NCI-H774 (cell line): Measurements from ENCODE around the gene KCNQ1.

ENCODE experiments used
- DNase-seq: peaks from one replicate; lab custom pipeline; 2025; lab: John Stamatoyannopoulos, UW

Gene KCNQ1

GRCh38 chr11:2461253-2461955 is 16.6 kb downstream of the KCNQ1 start:
- DNase-seq = no peak

- DNase-seq = no peak
These were observed 17.2 kb downstream of the KCNQ1 start for GRCh38 chr11:2461956-2462542.

- no peak for DNase-seq
These were observed 17.8 kb downstream of the KCNQ1 start for GRCh38 chr11:2462543-2462985.

GRCh38 chr11:2462986-2463765 is 18.4 kb downstream of the KCNQ1 start:
- DNase-seq = no peak

GRCh38 chr11:2463766-2464277 is 19.0 kb downstream of the KCNQ1 start:
- no peak for DNase-seq

DNA sequence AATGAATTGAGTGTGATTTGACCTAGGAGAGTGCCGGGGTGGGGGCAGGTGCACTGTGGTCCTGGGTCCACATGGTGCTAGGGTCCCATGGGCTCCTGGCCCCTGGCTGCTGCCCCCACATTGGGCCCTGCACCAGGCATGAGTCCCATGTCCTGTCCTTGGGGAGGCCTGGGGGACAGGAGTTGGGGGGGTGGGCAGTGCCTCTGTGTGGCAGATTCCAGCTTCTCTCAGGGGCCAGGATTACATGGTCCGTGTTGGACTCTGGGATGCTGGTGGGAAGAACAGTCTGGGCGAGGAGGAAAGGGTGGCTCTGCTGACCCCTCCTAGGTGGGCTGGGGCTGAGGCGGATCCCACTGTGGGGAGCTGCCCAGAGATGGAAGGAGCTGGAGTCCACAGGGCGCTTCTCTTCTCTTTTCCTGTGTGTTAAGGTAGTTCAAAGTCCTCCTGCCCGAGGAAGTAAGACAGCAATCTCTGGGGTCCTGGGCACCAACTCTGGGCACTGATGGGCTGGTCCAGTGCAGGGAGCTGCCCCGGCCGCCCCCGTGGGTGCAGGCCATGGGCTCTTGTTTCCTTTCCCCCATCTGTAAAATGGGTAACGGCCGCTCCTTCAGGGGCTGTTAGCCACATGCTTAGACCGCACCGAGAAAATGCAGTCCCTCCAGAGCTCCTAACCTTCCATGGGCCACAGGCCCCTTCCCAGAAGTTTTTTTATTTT is 19.8 kb downstream of the KCNQ1 start:
- DNase-seq = no peak

GRCh38 chr11:2465202-2466068 is 20.6 kb downstream of the KCNQ1 start:
- DNase-seq = no peak

GRCh38 chr11:2466069-2466801 is 21.4 kb downstream of the KCNQ1 start:
- DNase-seq = no peak

- DNase-seq = no peak
These were observed 22.3 kb downstream of the KCNQ1 start for GRCh38 chr11:2466869-2467694.

GRCh38 chr11:2467695-2468055 is 22.9 kb downstream of the KCNQ1 start:
- no peak for DNase-seq

DNA sequence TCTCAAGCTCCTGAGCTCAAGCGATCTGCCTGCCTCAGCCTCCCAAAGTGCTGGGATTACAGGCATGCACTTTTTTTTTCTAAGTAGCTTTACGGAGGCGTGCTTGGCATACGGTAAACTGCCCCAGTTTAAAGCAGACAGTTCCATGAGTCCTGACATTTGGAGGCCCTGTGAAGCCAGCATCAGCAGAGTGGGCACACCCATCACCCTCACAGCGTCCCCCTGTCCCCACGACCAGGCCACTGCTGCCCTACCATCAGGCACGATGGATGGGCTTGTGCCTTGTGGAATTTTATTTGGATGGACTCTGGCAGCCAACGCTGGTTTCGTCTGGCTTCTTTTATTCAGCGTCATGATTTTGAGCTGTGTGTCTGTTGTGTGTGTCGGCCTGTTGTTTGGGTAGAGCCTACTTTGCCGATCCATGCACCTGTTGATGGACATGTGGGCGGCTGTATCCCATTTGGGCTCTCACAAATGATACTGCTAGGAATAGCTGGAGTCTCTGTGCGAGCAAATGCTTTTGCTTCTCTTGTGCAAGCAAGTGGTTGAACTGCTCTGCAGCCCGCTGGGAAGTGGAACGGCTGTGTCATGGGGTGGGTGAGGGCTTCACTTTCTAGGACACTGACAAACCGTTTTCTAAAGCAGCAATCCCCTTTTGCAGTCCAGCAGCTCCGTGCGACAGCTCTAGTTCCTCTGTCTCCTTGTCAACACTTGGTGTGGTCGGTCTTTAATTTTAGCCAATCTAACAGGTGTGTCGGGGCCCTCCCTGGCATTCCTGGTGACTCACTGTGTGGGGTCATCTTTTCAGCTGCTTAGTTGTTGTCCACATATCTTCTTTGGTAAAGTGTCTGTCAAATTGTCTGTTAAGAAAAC is 23.8 kb downstream of the KCNQ1 start:
- DNase-seq = no peak

- no peak for DNase-seq
These were observed 25.7 kb downstream of the KCNQ1 start for GRCh38 chr11:2470495-2470894.

GRCh38 chr11:2471048-2471803 is 26.4 kb downstream of the KCNQ1 start:
- DNase-seq = no peak

- no peak for DNase-seq
These were observed 26.9 kb downstream of the KCNQ1 start for GRCh38 chr11:2471804-2472096.

DNA sequence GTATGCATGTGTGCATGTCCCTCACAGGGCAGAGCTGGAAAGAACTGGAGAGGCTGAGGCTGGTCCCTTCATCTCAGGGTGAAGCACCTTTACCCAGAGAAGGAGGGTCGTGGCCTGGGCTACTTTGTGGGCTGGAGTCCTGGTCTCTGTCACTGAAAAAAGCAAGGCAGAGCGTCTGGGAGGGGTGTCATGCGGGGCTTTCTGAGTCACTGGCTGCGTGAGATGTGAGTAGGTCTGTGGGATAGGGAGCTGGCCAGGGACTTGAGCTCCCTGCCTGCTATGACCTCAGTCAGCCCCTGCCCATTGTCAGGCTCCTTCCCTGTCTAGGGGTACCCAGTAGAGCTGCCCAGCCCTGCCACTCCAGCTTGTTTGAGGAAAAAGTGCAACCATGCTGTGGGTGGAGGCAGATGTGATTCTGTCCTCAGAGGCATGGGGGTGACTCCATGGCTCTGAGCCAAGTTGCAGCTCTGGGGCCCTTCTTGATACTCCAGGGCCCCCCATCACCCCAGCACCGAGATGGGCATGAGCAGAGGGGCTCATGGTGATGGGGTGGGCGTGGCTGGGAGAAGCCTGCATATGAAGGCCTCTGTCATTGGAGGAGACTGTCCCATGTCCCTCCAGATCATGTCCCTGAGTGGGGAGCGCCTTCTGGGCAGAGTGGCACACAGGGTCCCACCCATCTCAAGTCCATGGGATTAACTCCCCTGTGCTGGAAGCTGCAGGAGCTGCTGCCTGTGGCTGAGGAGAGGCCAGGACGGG is 27.8 kb downstream of the KCNQ1 start:
- DNase-seq = no peak

DNA sequence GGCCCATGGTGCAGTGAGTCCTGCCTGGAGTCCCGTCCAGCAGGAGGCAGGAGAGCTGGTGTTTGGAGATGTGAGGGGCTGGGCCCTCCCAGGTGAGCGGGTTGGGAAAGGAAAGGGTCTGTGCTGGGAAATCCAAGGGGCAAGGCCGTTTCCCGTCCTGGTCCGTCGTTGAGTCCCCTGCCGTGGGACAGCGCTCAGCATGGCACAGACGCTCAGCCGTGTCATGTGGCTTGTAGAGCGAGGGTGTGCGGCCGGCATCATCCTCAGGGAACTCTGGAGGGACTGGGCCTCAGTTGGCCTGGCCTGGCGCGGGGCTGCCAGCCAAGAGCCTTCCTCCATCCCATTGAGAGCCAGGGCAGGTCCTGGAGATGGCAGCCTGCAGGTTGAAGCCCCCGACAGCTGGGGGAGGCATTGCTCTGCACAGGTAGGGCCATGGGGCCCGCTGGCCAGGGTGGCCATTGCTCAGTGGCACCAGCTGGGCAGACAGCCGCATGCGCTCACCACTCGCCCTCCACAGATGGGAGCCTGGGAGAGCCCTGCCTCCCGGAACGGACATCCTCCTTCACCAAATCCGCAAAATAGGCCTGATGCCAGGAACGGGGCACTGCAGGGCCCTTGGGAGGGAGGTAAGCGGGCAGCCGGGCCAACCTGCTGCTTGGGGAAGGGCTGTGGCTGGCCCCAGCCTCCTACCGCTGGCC is 28.7 kb downstream of the KCNQ1 start:
- no peak for DNase-seq
